CD14-positive monocyte (primary cell): ENCODE measurements around the gene TPD52L1. TPM values are rescaled to one million over a fixed set of nuclear protein-coding genes. Genes with fewer than 3 reads are reported as not detected.

Experiments
- DNase-seq, 3 donors: peaks; one replicate each; pipeline ENCODE4 v3.0.0-alpha.2; 2011 to 2022
- H2AFZ ChIP-seq: 2 replicates; pipeline ENCODE4 v1.6.0; 2012; ENCODE audit warnings: mild to moderate bottlenecking, low read depth, low read length, inconsistent platforms; ENCODE audit not compliant: insufficient read depth, poor library complexity, severe bottlenecking
- H3K27ac ChIP-seq, 2 donors: 1 replicate in 1 of 2; 2 replicates in 1 of 2; pipeline ENCODE4 v1.5.1; 2012 to 2013; ENCODE audit warnings: low read length in 2 of 2, control low read depth in 1 of 2, inconsistent platforms in 1 of 2, low read depth in 1 of 2, mild to moderate bottlenecking in 1 of 2
- H3K27me3 ChIP-seq, 2 donors: one replicate each; pipeline versions ENCODE4 v1.6.0 to v1.6.1; 2011 to 2013; ENCODE audit warnings: low read length in 2 of 2; ENCODE audit not compliant: control insufficient read depth in 2 of 2, insufficient read depth in 2 of 2
- H3K36me3 ChIP-seq, 2 donors: replicated peaks in 1 of 2; 1 replicate in 1 of 2; 2 replicates in 1 of 2; pipeline versions ENCODE4 v1.5.1 to v1.6.1; 2012 to 2013; ENCODE audit warnings: low read length in 2 of 2, control low read depth in 1 of 2, inconsistent platforms in 1 of 2, mild to moderate bottlenecking in 1 of 2; ENCODE audit not compliant: insufficient read depth in 2 of 2, control insufficient read depth in 1 of 2
- H3K4me1 ChIP-seq, 2 donors: 1 replicate in 1 of 2; 2 replicates in 1 of 2; pipeline versions ENCODE4 v1.5.1 to v1.6.1; 2012 to 2013; ENCODE audit warnings: low read length in 2 of 2, control low read depth in 1 of 2, inconsistent platforms in 1 of 2, mild to moderate bottlenecking in 1 of 2, moderate library complexity in 1 of 2; ENCODE audit not compliant: insufficient read depth in 2 of 2, control insufficient read depth in 1 of 2
- H3K4me2 ChIP-seq: replicated peaks from 2 replicates; pipeline ENCODE3; 2012; ENCODE audit warnings: low read length, moderate library complexity, mild to moderate bottlenecking; ENCODE audit not compliant: poor library complexity, severe bottlenecking; ENCODE audit errors: extremely low read depth
- H3K4me3 ChIP-seq, 3 experiments: fragments of 200-600 bp in 1 of 3; sonication (generic) in 1 of 3; replicated peaks in 1 of 3; 1 replicate in 2 of 3; 2 replicates in 1 of 3; pipeline ENCODE4 v1.5.1; 2011 to 2013; ENCODE audit warnings: low read length in 3 of 3, mild to moderate bottlenecking in 3 of 3, control low read depth in 2 of 3, low read depth in 2 of 3, inconsistent platforms in 1 of 3, moderate library complexity in 1 of 3
- H3K79me2 ChIP-seq: 2 replicates; pipeline ENCODE4 v1.6.0; 2012; ENCODE audit warnings: mild to moderate bottlenecking, control low read depth, inconsistent platforms, low read length, moderate library complexity; ENCODE audit not compliant: insufficient read depth
- H3K9ac ChIP-seq: 2 replicates; pipeline ENCODE4 v1.6.0; 2017; ENCODE audit warnings: low read length, mild to moderate bottlenecking; ENCODE audit not compliant: insufficient read depth, poor library complexity, severe bottlenecking
- H3K9me3 ChIP-seq, 2 donors: replicated peaks in 1 of 2; 1 replicate in 1 of 2; 2 replicates in 1 of 2; pipeline versions ENCODE4 v1.5.1 to v1.6.1; 2012 to 2013; ENCODE audit warnings: low read length in 2 of 2, control low read depth in 1 of 2; ENCODE audit not compliant: control insufficient read depth in 1 of 2, insufficient read depth in 1 of 2
- H4K20me1 ChIP-seq: 2 replicates; pipeline ENCODE4 v1.6.0; 2012; ENCODE audit warnings: mild to moderate bottlenecking, low read length, control low read depth, moderate library complexity; ENCODE audit not compliant: insufficient read depth
- H3K27ac Mint-ChIP-seq, 7 donors: one replicate each; pipeline ENCODE4 v1.8.0; 2020; ENCODE audit warnings: mild to moderate bottlenecking in 7 of 7, mixed read lengths in 7 of 7, moderate library complexity in 6 of 7, inconsistent platforms in 2 of 7
- H3K27me3 Mint-ChIP-seq, 3 donors: one replicate each; pipeline ENCODE4 v1.8.0; 2021 to 2022; ENCODE audit warnings: low read depth in 3 of 3, mild to moderate bottlenecking in 3 of 3, mixed read lengths in 3 of 3, moderate library complexity in 3 of 3, inconsistent platforms in 1 of 3
- H3K36me3 Mint-ChIP-seq, 2 donors: one replicate each; pipeline ENCODE4 v1.8.0; 2020; ENCODE audit warnings: mixed read lengths in 2 of 2, inconsistent platforms in 1 of 2, mild to moderate bottlenecking in 1 of 2
- H3K4me1 Mint-ChIP-seq: one replicate; pipeline ENCODE4 v1.8.0; 2020; ENCODE audit warnings: mild to moderate bottlenecking, mixed read lengths
- H3K4me3 Mint-ChIP-seq, 2 donors: one replicate each; pipeline ENCODE4 v1.8.0; 2020; ENCODE audit warnings: mild to moderate bottlenecking in 2 of 2, mixed read lengths in 2 of 2, moderate library complexity in 1 of 2
- H3K9me3 Mint-ChIP-seq, 7 donors: one replicate each; pipeline ENCODE4 v1.8.0; 2020 to 2022; ENCODE audit warnings: mixed read lengths in 7 of 7, mild to moderate bottlenecking in 6 of 7, moderate library complexity in 6 of 7, inconsistent platforms in 2 of 7
- CTCF ChIP-seq: fragments of 200-600 bp; IDR thresholded peaks from one replicate; pipeline ENCODE4 v1.8.0; 2022; ENCODE audit warnings: antibody characterized with exemption, mild to moderate bottlenecking
- WGBS: methylation state at CpG from one replicate; pipeline ENCODE4 v1.1.5; 2013; ENCODE audit warnings: missing lambda C conversion rate; ENCODE audit not compliant: insufficient coverage; 5-methylcytosine and 5-hydroxymethylcytosine counted together
- intact Hi-C, 2 donors: fragments of 100-400 bp; cut with micrococcal nuclease; formaldehyde crosslinking; loops; one replicate each; pipeline versions ENCODE4 v1.15.0 to v1.15.1; 2023
- polyA plus RNA-seq, 3 donors: library from polyadenylated mRNA; depleted of rRNA in 1 of 3; unstranded in 2 of 3; stranded (reverse) in 1 of 3; fragments of 300-500 nt in 2 of 3; fragments of >200 nt in 1 of 3; fragmentation: Illumina TruSeq in 2 of 3; gene quantifications; 1 replicate in 2 of 3; 2 replicates in 1 of 3; pipeline ENCODE4 v1.2.3, GENCODE V29; 2012 to 2021

The TPD52L1 gene
- polyA plus RNA-seq, 3 donors, result not detected

GRCh38 chr6:125203395-125203794 lies 49.8 kb downstream of the TPD52L1 start:
- Histone ChIP-seq H3K4me3 (no peak overlapping the region), H4K20me1 (no peaks in the 10 kb centered on the region), H3K27ac (no peak overlapping the region), H3K4me1 (peaks cover 12 to 23% of the 10 kb centered on the region in 2 donors), H3K4me2 (no peak overlapping the region), H3K27me3 (no peaks in the 10 kb centered on the region), H3K9me3 (no peaks in the 10 kb centered on the region), H3K36me3 (no peaks in the 10 kb centered on the region), H2AFZ (no peak overlapping the region), H3K79me2 (no peaks in the 10 kb centered on the region), H3K9ac (no peak overlapping the region)
- Mint-ChIP-seq H3K4me3 (no peak overlapping the region), H3K4me1 (peaks cover 35% of the 10 kb centered on the region), H3K9me3 (no peaks in the 10 kb centered on the region), H3K36me3 (no peaks in the 10 kb centered on the region), H3K27ac (no peak overlapping the region), H3K27me3 (peaks cover 0 to 4% (median 0%) of the 10 kb centered on the region in 3 donors)
- no peak for TF ChIP-seq CTCF
- no peak for DNase-seq
- intact Hi-C loops, result no loop called here

- intact Hi-C loops, result no loop called here
- Histone ChIP-seq H4K20me1 (no peaks in the 10 kb centered on the region), H3K4me1 (peaks cover 12 to 15% of the 10 kb centered on the region in 2 donors), H3K9ac (no peak overlapping the region), H3K27ac (no peak overlapping the region), H3K79me2 (no peaks in the 10 kb centered on the region), H3K9me3 (no peaks in the 10 kb centered on the region), H3K4me3 (no peak overlapping the region), H3K4me2 (no peak overlapping the region), H3K36me3 (no peaks in the 10 kb centered on the region), H3K27me3 (no peaks in the 10 kb centered on the region), H2AFZ (no peak overlapping the region)
- Mint-ChIP-seq H3K36me3 (no peaks in the 10 kb centered on the region), H3K4me1 (peaks cover 19% of the 10 kb centered on the region), H3K4me3 (no peak overlapping the region), H3K9me3 (peaks cover 0 to 2% (median 0%) of the 10 kb centered on the region in 7 donors), H3K27ac (no peak overlapping the region), H3K27me3 (peaks cover 0 to 4% (median 2%) of the 10 kb centered on the region in 3 donors)
- no peak for DNase-seq
- TF ChIP-seq CTCF, result no peak
- no CpG with 5 or more reads among the region's 2 CpGs for WGBS
These were observed 52.4 kb downstream of the TPD52L1 start for GRCh38 chr6:125205931-125206330.
